ENCODE measurements around the gene RNF111. TPM values are rescaled to one million over a fixed set of nuclear protein-coding genes. Genes with fewer than 3 reads are reported as not detected.

Gene RNF111
- 12.0 TPM for polyA plus RNA-seq (2013, experiment 1 of 2)
- 12.2 TPM for polyA plus RNA-seq (2013, experiment 2 of 2)

GRCh38 chr15:58987491-58988005, at the start of gene RNF111:
TSS of gene RNF111 (plus strand) at chr15:58987663. CDS start at chr15:59030823, 43,160 bp downstream.
- Histone ChIP-seq H3K18ac (ENCODE audit: low read depth in 1 of 2, low read length in 2 of 2) (peak within 1 kb of the TSS; percentile 93 to 96), H2BK12ac (ENCODE audit: low read length in 2 of 2) (no peak within 1 kb of the TSS), H3K23ac (ENCODE audit: low read length in 2 of 2) (peak within 1 kb of the TSS in 1 of 2 experiments; percentile 1), H3K4ac (ENCODE audit: low read depth in 1 of 2, low read length in 2 of 2) (peak within 1 kb of the TSS in 1 of 2 experiments; percentile 94), H2BK120ac (ENCODE audit: low read depth, low read length) (peak within 1 kb of the TSS; percentile 52), H2AFZ (ENCODE audit: low read depth, low read length) (peak within 1 kb of the TSS; percentile 80), H3K4me2 (ENCODE audit: low read length, poor library complexity, severe bottlenecking) (peak within 1 kb of the TSS; percentile 41), H3K27me3 (ENCODE audit: control insufficient read depth in 1 of 2, insufficient read depth in 1 of 2, low read length in 2 of 2) (no peaks in the 10 kb centered on the region), H3K9ac (ENCODE audit: low read length) (peak within 1 kb of the TSS; percentile 98), H3K4me3 (ENCODE audit: insufficient read depth in 1 of 2, low read depth in 1 of 2, low read length in 2 of 2) (peak within 1 kb of the TSS; percentile 90 to 99), H4K91ac (ENCODE audit: low read length) (peak within 1 kb of the TSS; percentile 25), H3K36me3 (ENCODE audit: control insufficient read depth in 1 of 2, insufficient read depth in 2 of 2, low read depth in 1 of 2, low read length in 2 of 2) (peaks cover 9 to 20% of the 10 kb centered on the region in 2 experiments), H3K9me3 (ENCODE audit: control insufficient read depth, low read length) (no peaks in the 10 kb centered on the region), H4K8ac (ENCODE audit: low read length) (peak within 1 kb of the TSS; percentile 54), H3K79me1 (replicated peaks; ENCODE audit: low read length, poor library complexity, severe bottlenecking) (no peaks in the 10 kb centered on the region), H2AK5ac (ENCODE audit: low read length, severe bottlenecking) (peak within 1 kb of the TSS; percentile 4), H3K14ac (ENCODE audit: low read length in 2 of 2) (peak within 1 kb of the TSS in 1 of 2 experiments; percentile 61), H3K4me1 (ENCODE audit: control insufficient read depth, insufficient read depth, low read depth, low read length) (peaks cover 5% of the 10 kb centered on the region), H3K27ac (ENCODE audit: low read length, poor library complexity, severe bottlenecking) (peak within 1 kb of the TSS; percentile 99), H2BK5ac (ENCODE audit: low read depth, low read length, poor library complexity, severe bottlenecking) (peak within 1 kb of the TSS; percentile 94), H2BK15ac (ENCODE audit: low read depth, poor library complexity, severe bottlenecking) (peak within 1 kb of the TSS; percentile 36)
- WGBS = under 1% methylated on average over 32 of the region's 47 CpGs
- peak; percentile 99 for DNase-seq

- Histone ChIP-seq H3K9ac (ENCODE audit: low read length) (no peak overlapping the region), H3K79me1 (replicated peaks; ENCODE audit: low read length, poor library complexity, severe bottlenecking) (no peaks in the 10 kb centered on the region), H3K27ac (ENCODE audit: low read length, poor library complexity, severe bottlenecking) (no peak overlapping the region), H2BK15ac (ENCODE audit: low read depth, poor library complexity, severe bottlenecking) (no peak overlapping the region), H3K4ac (ENCODE audit: low read depth in 1 of 2, low read length in 2 of 2) (no peak overlapping the region), H3K4me2 (ENCODE audit: low read length, poor library complexity, severe bottlenecking) (no peak overlapping the region), H3K4me3 (ENCODE audit: insufficient read depth in 1 of 2, low read depth in 1 of 2, low read length in 2 of 2) (no peak overlapping the region), H3K36me3 (ENCODE audit: control insufficient read depth in 1 of 2, insufficient read depth in 2 of 2, low read depth in 1 of 2, low read length in 2 of 2) (no peaks in the 10 kb centered on the region), H3K9me3 (ENCODE audit: control insufficient read depth, low read length) (no peaks in the 10 kb centered on the region), H3K27me3 (ENCODE audit: control insufficient read depth in 1 of 2, insufficient read depth in 1 of 2, low read length in 2 of 2) (no peaks in the 10 kb centered on the region), H2BK12ac (ENCODE audit: low read length in 2 of 2) (no peak overlapping the region), H2BK120ac (ENCODE audit: low read depth, low read length) (no peak overlapping the region), H3K18ac (ENCODE audit: low read depth in 1 of 2, low read length in 2 of 2) (no peak overlapping the region), H3K14ac (ENCODE audit: low read length in 2 of 2) (no peak overlapping the region), H4K91ac (ENCODE audit: low read length) (no peak overlapping the region), H4K8ac (ENCODE audit: low read length) (no peak overlapping the region), H3K4me1 (ENCODE audit: control insufficient read depth, insufficient read depth, low read depth, low read length) (no peaks in the 10 kb centered on the region), H3K23ac (ENCODE audit: low read length in 2 of 2) (no peak overlapping the region), H2AK5ac (ENCODE audit: low read length, severe bottlenecking) (no peak overlapping the region), H2AFZ (ENCODE audit: low read depth, low read length) (no peak overlapping the region), H2BK5ac (ENCODE audit: low read depth, low read length, poor library complexity, severe bottlenecking) (no peak overlapping the region)
- WGBS = 79% methylated on average over 3 of the region's 3 CpGs
- DNase-seq = no peak
Observed at GRCh38 chr15:58947179-58947578, 40.3 kb upstream of the RNF111 start.

GRCh38 chr15:58951388-58952007, 36.0 kb upstream of the RNF111 start:
- H4K8ac ChIP-seq (ENCODE audit: low read length) = no peak overlapping the region
- peak overlapping the region in 1 of 2 experiments; percentile 32 for H3K4me3 ChIP-seq (ENCODE audit: insufficient read depth in 1 of 2, low read depth in 1 of 2, low read length in 2 of 2)
- H2BK15ac ChIP-seq (ENCODE audit: low read depth, poor library complexity, severe bottlenecking) = no peak overlapping the region
- H3K9me3 ChIP-seq (ENCODE audit: control insufficient read depth, low read length) = no peaks in the 10 kb centered on the region
- no peak overlapping the region for H3K4me2 ChIP-seq (ENCODE audit: low read length, poor library complexity, severe bottlenecking)
- H2AK5ac ChIP-seq (ENCODE audit: low read length, severe bottlenecking) = no peak overlapping the region
- H3K18ac ChIP-seq (ENCODE audit: low read depth in 1 of 2, low read length in 2 of 2) = no peak overlapping the region
- no peaks in the 10 kb centered on the region for H3K4me1 ChIP-seq (ENCODE audit: control insufficient read depth, insufficient read depth, low read depth, low read length)
- no peak overlapping the region for H2BK12ac ChIP-seq (ENCODE audit: low read length in 2 of 2)
- H2BK5ac ChIP-seq (ENCODE audit: low read depth, low read length, poor library complexity, severe bottlenecking) = no peak overlapping the region
- DNase-seq = no peak
- H3K79me1 ChIP-seq (replicated peaks; ENCODE audit: low read length, poor library complexity, severe bottlenecking) = no peaks in the 10 kb centered on the region
- H4K91ac ChIP-seq (ENCODE audit: low read length) = no peak overlapping the region
- no peaks in the 10 kb centered on the region for H3K27me3 ChIP-seq (ENCODE audit: control insufficient read depth in 1 of 2, insufficient read depth in 1 of 2, low read length in 2 of 2)
- H3K4ac ChIP-seq (ENCODE audit: low read depth in 1 of 2, low read length in 2 of 2) = no peak overlapping the region
- H2AFZ ChIP-seq (ENCODE audit: low read depth, low read length) = no peak overlapping the region
- no peak overlapping the region for H2BK120ac ChIP-seq (ENCODE audit: low read depth, low read length)
- peak overlapping the region; percentile 45 for H3K9ac ChIP-seq (ENCODE audit: low read length)
- no peak overlapping the region for H3K14ac ChIP-seq (ENCODE audit: low read length in 2 of 2)
- no peak overlapping the region for H3K23ac ChIP-seq (ENCODE audit: low read length in 2 of 2)
- WGBS = 100% methylated on average over 3 of the region's 5 CpGs
- no peak overlapping the region for H3K27ac ChIP-seq (ENCODE audit: low read length, poor library complexity, severe bottlenecking)
- H3K36me3 ChIP-seq (ENCODE audit: control insufficient read depth in 1 of 2, insufficient read depth in 2 of 2, low read depth in 1 of 2, low read length in 2 of 2) = no peaks in the 10 kb centered on the region

- Histone ChIP-seq H3K14ac (ENCODE audit: low read length in 2 of 2) (no peak overlapping the region), H3K79me1 (replicated peaks; ENCODE audit: low read length, poor library complexity, severe bottlenecking) (no peaks in the 10 kb centered on the region), H3K27me3 (ENCODE audit: control insufficient read depth in 1 of 2, insufficient read depth in 1 of 2, low read length in 2 of 2) (no peaks in the 10 kb centered on the region), H3K23ac (ENCODE audit: low read length in 2 of 2) (no peak overlapping the region), H3K4me2 (ENCODE audit: low read length, poor library complexity, severe bottlenecking) (no peak overlapping the region), H3K9ac (ENCODE audit: low read length) (peak overlapping the region; percentile 45), H3K27ac (ENCODE audit: low read length, poor library complexity, severe bottlenecking) (no peak overlapping the region), H2BK12ac (ENCODE audit: low read length in 2 of 2) (no peak overlapping the region), H3K36me3 (ENCODE audit: control insufficient read depth in 1 of 2, insufficient read depth in 2 of 2, low read depth in 1 of 2, low read length in 2 of 2) (no peaks in the 10 kb centered on the region), H2AK5ac (ENCODE audit: low read length, severe bottlenecking) (no peak overlapping the region), H3K9me3 (ENCODE audit: control insufficient read depth, low read length) (no peaks in the 10 kb centered on the region), H2BK120ac (ENCODE audit: low read depth, low read length) (no peak overlapping the region), H4K8ac (ENCODE audit: low read length) (no peak overlapping the region), H3K4me3 (ENCODE audit: insufficient read depth in 1 of 2, low read depth in 1 of 2, low read length in 2 of 2) (peak overlapping the region in 1 of 2 experiments; percentile 32), H3K4me1 (ENCODE audit: control insufficient read depth, insufficient read depth, low read depth, low read length) (no peaks in the 10 kb centered on the region), H2BK5ac (ENCODE audit: low read depth, low read length, poor library complexity, severe bottlenecking) (no peak overlapping the region), H2BK15ac (ENCODE audit: low read depth, poor library complexity, severe bottlenecking) (no peak overlapping the region), H3K18ac (ENCODE audit: low read depth in 1 of 2, low read length in 2 of 2) (no peak overlapping the region), H2AFZ (ENCODE audit: low read depth, low read length) (no peak overlapping the region), H4K91ac (ENCODE audit: low read length) (no peak overlapping the region), H3K4ac (ENCODE audit: low read depth in 1 of 2, low read length in 2 of 2) (no peak overlapping the region)
- DNase-seq = no peak
Observed at GRCh38 chr15:58952751-58953150, 34.7 kb upstream of the RNF111 start.

Data from mesenchymal stem cell (in vitro differentiated cells and primary cell).